Measurements from ENCODE around the gene SNAPIN.

The SNAPIN gene

GRCh38 chr1:153696741-153697140 is 38.2 kb downstream of the SNAPIN start:
- TF ChIP-seq CTCF (IDR thresholded peaks at IDR 0.05), result no peak
- Histone ChIP-seq H3K4me3 (no peak overlapping the region), H3K27ac (peak overlapping the region; percentile 79 to 90)
- no peak for DNase-seq (ENCODE audit: low spot score)

- no peak for TF ChIP-seq CTCF (IDR thresholded peaks at IDR 0.05)
- H3K27ac ChIP-seq, result peak overlapping the region; percentile 79 to 90
- DNase-seq (ENCODE audit: low spot score), result peak; percentile 82
- peak overlapping the region; percentile 52 for H3K4me3 ChIP-seq
These were observed 38.9 kb downstream of the SNAPIN start for GRCh38 chr1:153697191-153698019.

- no peak for TF ChIP-seq CTCF (IDR thresholded peaks at IDR 0.05)
- Histone ChIP-seq H3K4me3 (peak overlapping the region; percentile 52), H3K27ac (peak overlapping the region; percentile 79 to 90)
- peak; percentile 88 for DNase-seq (ENCODE audit: low spot score)
These were observed 39.8 kb downstream of the SNAPIN start for GRCh38 chr1:153698020-153698922.

GRCh38 chr1:153698923-153699714 is 40.6 kb downstream of the SNAPIN start:
- H3K4me3 ChIP-seq, result no peak overlapping the region
- no peak for DNase-seq (ENCODE audit: low spot score)
- TF ChIP-seq CTCF (IDR thresholded peaks at IDR 0.05), result no peak
- H3K27ac ChIP-seq, result peak overlapping the region; percentile 79

GRCh38 chr1:153699768-153700167 is 41.3 kb downstream of the SNAPIN start:
- peak overlapping the region; percentile 79 for H3K27ac ChIP-seq

More at GRCh38 chr1:153699768-153700167, 41.3 kb downstream of the SNAPIN start:
- DNase-seq (ENCODE audit: low spot score), result no peak
- no peak for TF ChIP-seq CTCF (IDR thresholded peaks at IDR 0.05)
- no peak overlapping the region for H3K4me3 ChIP-seq

Data from coronary artery (tissue), 2 donors.